Forelimb muscle (tissue), 1 donor: ENCODE data around the gene CRNN. TPM values are rescaled to one million over a fixed set of nuclear protein-coding genes. Genes with fewer than 3 reads are reported as not detected.
A peak's percentile ranks its signal among the peaks of the same experiment; 100 is the strongest.

Experiments used
- DNase-seq: peaks from one replicate; pipeline ENCODE4 v3.0.0-alpha.2; 2013; ENCODE audit warnings: low read depth
- polyA plus RNA-seq: library from polyadenylated mRNA; unstranded; fragments of 120-200 nt; gene quantifications from one replicate; pipeline ENCODE4 v1.2.1, GENCODE V29; 2013; ENCODE audit not compliant: insufficient read length

Gene CRNN
- polyA plus RNA-seq: not detected

- no peak for DNase-seq
These were observed at the start of gene CRNN for GRCh38 chr1:152413909-152414308. Gene CRNN (minus strand): TSS chr1:152414263. CDS start chr1:152412233, 2,030 bp downstream.

DNA sequence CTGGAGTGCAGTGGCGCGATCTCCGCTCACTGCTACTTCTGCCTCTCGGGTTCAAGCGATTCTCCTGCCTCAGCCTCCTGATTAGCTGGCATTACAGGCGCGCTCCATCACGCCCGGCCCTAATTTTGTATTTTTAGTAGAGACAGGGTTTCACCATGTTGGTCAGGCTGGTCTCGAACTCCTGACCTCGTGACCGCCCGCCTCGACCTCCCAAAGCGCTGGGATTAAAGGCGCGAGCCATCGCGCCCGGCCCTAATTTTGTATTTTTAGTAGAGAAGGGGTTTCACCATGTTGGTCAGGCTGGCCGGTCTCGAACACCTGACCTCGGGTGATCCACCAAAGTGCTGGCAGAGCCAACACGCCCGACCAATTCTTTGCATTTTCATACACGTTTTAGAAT is 48.6 kb upstream of the CRNN start:
- DNase-seq: no peak

DNA sequence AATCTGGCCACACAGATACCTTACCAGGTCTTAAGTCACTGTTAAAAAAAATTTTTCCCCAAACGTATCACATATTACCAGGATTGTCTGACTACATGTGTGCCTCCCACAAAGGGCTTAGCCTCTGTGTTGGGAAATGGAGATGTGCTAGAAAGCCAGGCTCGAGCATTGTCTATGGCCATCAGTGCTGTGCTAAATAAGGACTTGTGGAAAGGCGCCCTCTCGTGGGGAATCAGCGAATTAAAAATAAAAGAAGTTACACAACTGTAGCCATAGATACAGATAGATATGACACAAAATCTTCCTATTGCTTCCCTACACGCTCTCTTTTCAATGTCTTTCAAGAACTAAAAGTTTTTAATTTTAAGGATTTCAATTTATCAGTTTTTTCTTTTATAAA is 47.5 kb upstream of the CRNN start:
- DNase-seq: no peak

DNA sequence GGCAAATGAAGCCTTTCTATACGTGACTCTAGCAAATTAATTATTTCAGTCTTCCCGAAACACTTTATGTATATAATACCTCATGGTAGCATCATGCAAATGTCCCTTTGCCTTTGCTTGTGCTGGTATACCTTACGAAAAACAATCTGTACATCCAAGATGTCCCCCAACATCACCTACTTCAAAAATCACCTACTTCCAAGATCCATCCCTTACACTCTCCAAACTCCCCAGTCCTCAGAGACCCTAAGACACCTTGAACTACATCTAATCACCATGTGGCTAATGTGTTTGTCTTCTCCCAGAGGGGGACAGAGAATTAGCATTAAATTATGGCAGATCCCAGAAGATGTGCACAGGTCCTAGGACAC is 46.5 kb upstream of the CRNN start:
- DNase-seq: no peak

- no peak for DNase-seq
These were observed 45.8 kb upstream of the CRNN start for GRCh38 chr1:152459596-152460528.

GRCh38 chr1:152458384-152459185 is 44.5 kb upstream of the CRNN start:
- DNase-seq: peak; percentile 53

- no peak for DNase-seq
These were observed 43.5 kb upstream of the CRNN start for GRCh38 chr1:152457561-152457960.

- no peak for DNase-seq
These were observed 43.0 kb upstream of the CRNN start for GRCh38 chr1:152457071-152457470.

GRCh38 chr1:152451254-152451653 is 37.2 kb upstream of the CRNN start:
- no peak for DNase-seq

- no peak for DNase-seq
These were observed 35.6 kb upstream of the CRNN start for GRCh38 chr1:152449661-152450060.

DNA sequence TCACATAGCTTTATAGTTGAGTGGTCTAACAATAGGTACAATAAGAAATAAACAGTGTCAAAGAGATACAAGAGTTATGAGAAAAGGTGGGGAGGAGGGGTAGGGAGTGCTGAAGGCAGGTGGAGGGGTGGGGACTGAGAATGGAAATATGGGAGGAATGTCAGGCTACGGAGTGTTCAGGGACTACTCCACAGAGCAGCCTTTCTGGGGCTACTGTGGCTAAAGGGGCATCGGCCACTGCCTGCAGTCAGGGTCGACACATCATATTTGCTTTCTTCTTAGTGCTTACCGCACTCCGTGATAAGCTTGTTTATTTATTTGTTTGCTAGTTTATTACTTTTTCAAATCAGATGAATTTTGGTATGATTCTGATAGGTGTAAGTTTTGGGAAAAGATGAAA is 34.4 kb upstream of the CRNN start:
- DNase-seq: no peak

- no peak for DNase-seq
These were observed 34.0 kb upstream of the CRNN start for GRCh38 chr1:152448095-152448494.

DNA sequence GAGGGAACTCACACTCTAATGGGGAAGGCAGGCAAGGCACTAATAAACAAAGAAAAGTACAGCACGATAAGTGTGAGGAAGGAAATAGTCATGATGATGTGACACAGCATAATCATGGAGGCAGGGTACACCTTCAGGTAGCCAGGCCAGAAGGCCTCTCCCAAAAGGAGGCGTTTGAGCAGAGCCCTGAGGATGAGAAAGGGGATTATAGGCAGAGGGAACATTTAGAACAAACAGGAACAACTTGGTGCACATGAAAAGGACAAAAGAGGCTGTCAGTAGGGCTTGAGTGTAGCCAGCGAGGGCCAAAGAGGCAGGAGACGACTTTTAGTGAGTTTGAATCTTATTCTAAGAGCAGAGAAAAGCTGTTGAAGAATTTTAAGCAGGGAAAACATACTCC is 33.4 kb upstream of the CRNN start:
- no peak for DNase-seq

DNA sequence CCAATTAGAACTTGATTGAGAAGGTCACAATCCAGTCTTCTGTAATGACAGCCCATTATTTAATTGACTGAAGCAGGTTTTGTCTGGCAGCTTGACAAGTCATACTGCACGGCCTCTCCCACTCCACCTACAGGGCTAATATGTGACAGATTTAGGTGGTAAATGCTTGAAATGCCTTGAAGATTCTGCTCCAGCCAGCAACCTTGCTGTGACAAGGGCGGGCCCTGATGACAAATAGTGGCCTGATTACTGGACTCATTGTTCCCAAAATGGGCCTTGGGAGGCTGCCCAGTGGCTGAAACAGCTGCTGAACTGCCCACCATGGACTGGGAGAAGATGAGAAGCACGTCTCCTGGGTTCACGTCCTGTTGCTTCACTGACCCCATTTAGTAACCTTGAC is 30.0 kb upstream of the CRNN start:
- DNase-seq: no peak

DNA sequence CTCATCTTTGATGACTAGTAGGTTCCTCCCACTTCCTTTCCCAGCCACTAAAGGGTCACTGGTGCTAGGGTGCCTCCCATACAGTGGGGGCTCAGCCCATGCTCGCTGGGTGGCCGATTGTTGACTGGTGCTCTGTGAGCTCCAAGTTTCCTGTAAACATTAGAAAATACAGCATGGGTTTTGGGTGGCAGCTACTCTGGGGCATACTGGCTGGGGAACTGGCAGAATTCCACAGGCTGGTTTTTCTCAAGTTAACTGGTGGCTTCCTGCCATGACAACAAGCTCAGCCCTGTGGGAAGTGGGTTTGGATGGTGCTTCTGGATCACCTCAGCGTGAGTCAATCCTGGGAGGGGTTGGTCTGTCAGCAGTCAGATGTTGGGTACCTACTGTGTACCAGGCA is 28.7 kb upstream of the CRNN start:
- no peak for DNase-seq

- DNase-seq: no peak
These were observed 28.2 kb upstream of the CRNN start for GRCh38 chr1:152442301-152442700.

GRCh38 chr1:152441756-152442155 is 27.7 kb upstream of the CRNN start:
- DNase-seq: no peak

- no peak for DNase-seq
These were observed 26.8 kb upstream of the CRNN start for GRCh38 chr1:152440635-152441471.

- no peak for DNase-seq
These were observed 22.8 kb upstream of the CRNN start for GRCh38 chr1:152436593-152437496.

DNA sequence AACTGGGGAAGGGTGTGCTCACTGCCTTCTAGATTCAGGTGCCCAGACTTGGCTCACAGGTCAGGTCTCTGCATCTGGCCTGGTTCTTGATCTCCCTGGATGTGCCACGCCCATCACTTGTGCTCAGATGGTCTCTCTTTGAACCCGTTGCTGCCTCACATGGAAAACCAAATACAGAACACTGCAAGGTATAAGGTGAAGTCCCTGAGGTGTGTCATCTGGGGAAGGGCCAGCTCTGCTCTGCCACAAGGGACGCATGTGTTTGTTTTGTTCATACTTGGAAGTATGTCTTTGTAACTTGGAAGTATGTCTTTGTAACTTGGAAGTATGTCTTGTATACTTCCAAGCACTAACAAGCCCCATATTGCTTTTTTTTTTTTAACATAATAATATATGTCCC is 13.4 kb upstream of the CRNN start:
- no peak for DNase-seq

- no peak for DNase-seq
These were observed 12.7 kb upstream of the CRNN start for GRCh38 chr1:152426731-152427130.
